Activated T-cell treated with anti-CD3 and anti-CD28 coated beads, Interleukin-2, amount 50 U/mL, for 4 hours (primary cell): ENCODE measurements around the gene XXYLT1. TPM values are rescaled to one million over a fixed set of nuclear protein-coding genes. Genes with fewer than 3 reads are reported as not detected.
"Not testable (repeated sequence)": the region's sequence is repeated elsewhere in the genome, so short reads cannot be mapped to it uniquely, and the experiment has no call there.

Experiments used
- ATAC-seq, 2 donors: fragments of 200-7000 bp; cut with Tn5 transposase; one replicate each; pipeline ENCODE4 v1.10.0; 2021
- DNase-seq: peaks from one replicate; pipeline ENCODE4 v3.0.0-alpha.2; 2020
- H3K27me3 Mint-ChIP-seq: one replicate; pipeline ENCODE4 v1.8.0; 2021; ENCODE audit warnings: low read depth, mixed read lengths
- H3K36me3 Mint-ChIP-seq: one replicate; pipeline ENCODE4 v1.8.0; 2022; ENCODE audit warnings: mixed read lengths; ENCODE audit not compliant: insufficient read depth
- H3K4me1 Mint-ChIP-seq: one replicate; pipeline ENCODE4 v1.8.0; 2021; ENCODE audit warnings: low read depth, mixed read lengths
- H3K4me3 Mint-ChIP-seq: one replicate; pipeline ENCODE4 v1.8.0; 2021; ENCODE audit warnings: mild to moderate bottlenecking, moderate library complexity, mixed read lengths
- H3K9me3 Mint-ChIP-seq: one replicate; pipeline ENCODE4 v1.8.0; 2021; ENCODE audit warnings: mixed read lengths
- total RNA-seq, 3 donors: library from RNA; stranded (reverse); gene quantifications; one replicate each; pipeline ENCODE4 v1.2.1, GENCODE V29; 2021

The XXYLT1 gene
- total RNA-seq, 3 donors from 2014 or later = 8.6 to 10.6 (median 8.8) TPM

GRCh38 chr3:195187609-195188425 lies 83.1 kb downstream of the XXYLT1 start:
- Mint-ChIP-seq H3K4me3 (no peak overlapping the region), H3K27me3 (no peaks in the 10 kb centered on the region), H3K4me1 (peaks cover 37% of the 10 kb centered on the region), H3K9me3 (peaks cover 10% of the 10 kb centered on the region), H3K36me3 (peaks cover 4% of the 10 kb centered on the region)
- ATAC-seq = no peak
- no peak for DNase-seq

GRCh38 chr3:195186710-195187047 lies 84.3 kb downstream of the XXYLT1 start:
- not testable (repeated sequence) for H3K27me3 Mint-ChIP-seq, H3K9me3 Mint-ChIP-seq, H3K36me3 Mint-ChIP-seq, ATAC-seq, H3K4me3 Mint-ChIP-seq, DNase-seq
- H3K4me1 Mint-ChIP-seq = peaks cover 47% of the 10 kb centered on the region

GRCh38 chr3:195186041-195186709 lies 84.8 kb downstream of the XXYLT1 start:
- Mint-ChIP-seq H3K4me1 (peaks cover 50% of the 10 kb centered on the region), H3K4me3 (no peak overlapping the region)
- DNase-seq = no peak

GRCh38 chr3:195185583-195185982 lies 85.4 kb downstream of the XXYLT1 start:
- Mint-ChIP-seq H3K4me3 (no peak overlapping the region), H3K4me1 (peaks cover 51% of the 10 kb centered on the region), H3K36me3 (no peaks in the 10 kb centered on the region), H3K27me3 (no peaks in the 10 kb centered on the region), H3K9me3 (no peaks in the 10 kb centered on the region)
- DNase-seq (no peak), ATAC-seq (no peak)

More at GRCh38 chr3:195186041-195186709, 84.8 kb downstream of the XXYLT1 start:
- Mint-ChIP-seq H3K36me3 (no peaks in the 10 kb centered on the region), H3K27me3 (no peaks in the 10 kb centered on the region), H3K9me3 (peaks cover 3% of the 10 kb centered on the region)
- ATAC-seq = no peak

- DNase-seq (no peak), ATAC-seq (no peak)
- no peaks in the 10 kb centered on the region for H3K9me3 Mint-ChIP-seq
- H3K4me1 Mint-ChIP-seq = peaks cover 51% of the 10 kb centered on the region
- H3K36me3 Mint-ChIP-seq = no peaks in the 10 kb centered on the region
- no peak overlapping the region for H3K4me3 Mint-ChIP-seq
- no peaks in the 10 kb centered on the region for H3K27me3 Mint-ChIP-seq
Measured at GRCh38 chr3:195184716-195185421, 86.1 kb downstream of the XXYLT1 start.

- peaks cover 1% of the 10 kb centered on the region for H3K36me3 Mint-ChIP-seq
- H3K4me3 Mint-ChIP-seq = no peak overlapping the region
- peaks cover 53% of the 10 kb centered on the region for H3K4me1 Mint-ChIP-seq
- H3K9me3 Mint-ChIP-seq = no peaks in the 10 kb centered on the region
- H3K27me3 Mint-ChIP-seq = no peaks in the 10 kb centered on the region
- DNase-seq = no peak
- ATAC-seq = peak; percentile 36 to 44
Measured at GRCh38 chr3:195183071-195183776, 87.7 kb downstream of the XXYLT1 start.

- DNase-seq = no peak
- ATAC-seq = peak; percentile 52 to 71
- peaks cover 4% of the 10 kb centered on the region for H3K36me3 Mint-ChIP-seq
- H3K4me1 Mint-ChIP-seq = peaks cover 53% of the 10 kb centered on the region
- H3K27me3 Mint-ChIP-seq = no peaks in the 10 kb centered on the region
- no peaks in the 10 kb centered on the region for H3K9me3 Mint-ChIP-seq
- H3K4me3 Mint-ChIP-seq = no peak overlapping the region
Measured at GRCh38 chr3:195182470-195182795, 88.5 kb downstream of the XXYLT1 start.

- Mint-ChIP-seq H3K4me3 (no peak overlapping the region), H3K4me1 (peaks cover 53% of the 10 kb centered on the region), H3K36me3 (peaks cover 4% of the 10 kb centered on the region), H3K9me3 (no peaks in the 10 kb centered on the region), H3K27me3 (no peaks in the 10 kb centered on the region)
- ATAC-seq (peak; percentile 41 to 47), DNase-seq (no peak)
Measured at GRCh38 chr3:195181741-195182469, 89.1 kb downstream of the XXYLT1 start.

GRCh38 chr3:195181113-195181498 lies 89.9 kb downstream of the XXYLT1 start:
- no peak overlapping the region for H3K4me3 Mint-ChIP-seq
- no peaks in the 10 kb centered on the region for H3K27me3 Mint-ChIP-seq
- DNase-seq (no peak), ATAC-seq (no peak)
- H3K9me3 Mint-ChIP-seq = no peaks in the 10 kb centered on the region
- peaks cover 47% of the 10 kb centered on the region for H3K4me1 Mint-ChIP-seq
- peaks cover 4% of the 10 kb centered on the region for H3K36me3 Mint-ChIP-seq

GRCh38 chr3:195180490-195181112 lies 90.4 kb downstream of the XXYLT1 start:
- Mint-ChIP-seq H3K9me3 (no peaks in the 10 kb centered on the region), H3K4me3 (no peak overlapping the region), H3K36me3 (peaks cover 4% of the 10 kb centered on the region), H3K4me1 (peaks cover 42% of the 10 kb centered on the region), H3K27me3 (no peaks in the 10 kb centered on the region)
- DNase-seq (no peak), ATAC-seq (no peak)

- no peaks in the 10 kb centered on the region for H3K27me3 Mint-ChIP-seq
- peaks cover 8% of the 10 kb centered on the region for H3K36me3 Mint-ChIP-seq
- no peak for DNase-seq
- ATAC-seq = no peak
- H3K4me1 Mint-ChIP-seq = peaks cover 36% of the 10 kb centered on the region
- H3K9me3 Mint-ChIP-seq = no peaks in the 10 kb centered on the region
- H3K4me3 Mint-ChIP-seq = no peak overlapping the region
Measured at GRCh38 chr3:195179776-195180489, 91.0 kb downstream of the XXYLT1 start.

GRCh38 chr3:195178124-195178910 lies 92.6 kb downstream of the XXYLT1 start:
- H3K36me3 Mint-ChIP-seq = peaks cover 11% of the 10 kb centered on the region

More at GRCh38 chr3:195178124-195178910, 92.6 kb downstream of the XXYLT1 start:
- no peak for ATAC-seq
- Mint-ChIP-seq H3K27me3 (no peaks in the 10 kb centered on the region), H3K4me1 (peaks cover 21% of the 10 kb centered on the region), H3K4me3 (no peak overlapping the region), H3K9me3 (no peaks in the 10 kb centered on the region)
- DNase-seq = no peak
